Parathyroid adenoma (tissue), 2 donors: ENCODE results near the gene ATP1A4.

Source experiments
- H2AFZ ChIP-seq: fragments of 300-600 bp; sonication (generic); one replicate; pipeline ENCODE4 v1.7.0; 2017; ENCODE audit warnings: antibody characterized with exemption, mild to moderate bottlenecking
- H3K27ac ChIP-seq: fragments of 300-600 bp; sonication (generic); one replicate; pipeline ENCODE4 v1.7.0; 2017
- H3K27me3 ChIP-seq: fragments of 300-600 bp; sonication (generic); one replicate; pipeline ENCODE4 v1.7.0; 2017; ENCODE audit warnings: low read length; ENCODE audit not compliant: control insufficient read depth, insufficient read depth
- H3K36me3 ChIP-seq: fragments of 300-600 bp; sonication (generic); one replicate; pipeline ENCODE4 v1.7.0; 2017; ENCODE audit warnings: low read length; ENCODE audit not compliant: control insufficient read depth, insufficient read depth
- H3K4me1 ChIP-seq: fragments of 300-600 bp; sonication (generic); one replicate; pipeline ENCODE4 v1.7.0; 2017; ENCODE audit warnings: control low read depth
- H3K4me2 ChIP-seq: fragments of 300-600 bp; sonication (generic); one replicate; pipeline ENCODE4 v1.7.0; 2017; ENCODE audit warnings: low read length
- H3K4me3 ChIP-seq: fragments of 300-600 bp; sonication (generic); one replicate; pipeline ENCODE4 v1.7.0; 2017; ENCODE audit warnings: low read depth, low read length
- H3K79me2 ChIP-seq: fragments of 300-600 bp; sonication (generic); one replicate; pipeline ENCODE4 v1.7.0; 2017; ENCODE audit warnings: control low read depth
- H3K9ac ChIP-seq: fragments of 300-600 bp; sonication (generic); one replicate; pipeline ENCODE4 v1.7.0; 2017; ENCODE audit warnings: mild to moderate bottlenecking
- H3K9me3 ChIP-seq: fragments of 300-600 bp; sonication (generic); one replicate; pipeline ENCODE4 v1.7.0; 2017; ENCODE audit warnings: low read length; ENCODE audit not compliant: control insufficient read depth
- CTCF ChIP-seq: fragments of 300-600 bp; sonication (generic); IDR thresholded peaks from one replicate; pipeline ENCODE4 v1.7.0; 2017; ENCODE audit warnings: antibody characterized with exemption, mild to moderate bottlenecking
- donor health status: primary hyperparathyroidism.

Gene ATP1A4

GRCh38 chr1:160120797-160121196, 30.6 kb upstream of the ATP1A4 start:
- H3K9ac ChIP-seq: no peak overlapping the region
- no peaks in the 10 kb centered on the region for H3K27me3 ChIP-seq
- H3K9me3 ChIP-seq: no peaks in the 10 kb centered on the region
- H2AFZ ChIP-seq: no peak overlapping the region
- H3K4me1 ChIP-seq: no peaks in the 10 kb centered on the region
- H3K4me2 ChIP-seq: no peak overlapping the region
- no peak overlapping the region for H3K27ac ChIP-seq
- no peaks in the 10 kb centered on the region for H3K79me2 ChIP-seq
- H3K36me3 ChIP-seq: no peaks in the 10 kb centered on the region
- no peak overlapping the region for H3K4me3 ChIP-seq
- no peak for TF ChIP-seq CTCF

GRCh38 chr1:160121388-160121787, 30.0 kb upstream of the ATP1A4 start:
- no peaks in the 10 kb centered on the region for H3K79me2 ChIP-seq
- H3K27me3 ChIP-seq: no peaks in the 10 kb centered on the region
- no peak overlapping the region for H3K9ac ChIP-seq
- no peaks in the 10 kb centered on the region for H3K9me3 ChIP-seq
- no peak for TF ChIP-seq CTCF
- no peak overlapping the region for H2AFZ ChIP-seq
- H3K4me1 ChIP-seq: no peaks in the 10 kb centered on the region
- H3K27ac ChIP-seq: no peak overlapping the region
- no peak overlapping the region for H3K4me3 ChIP-seq
- no peaks in the 10 kb centered on the region for H3K36me3 ChIP-seq
- no peak overlapping the region for H3K4me2 ChIP-seq

- Histone ChIP-seq H3K4me2 (no peak overlapping the region), H3K9me3 (no peaks in the 10 kb centered on the region), H3K36me3 (no peaks in the 10 kb centered on the region), H3K79me2 (no peaks in the 10 kb centered on the region), H3K27me3 (no peaks in the 10 kb centered on the region), H2AFZ (no peak overlapping the region), H3K4me3 (no peak overlapping the region), H3K27ac (no peak overlapping the region), H3K9ac (no peak overlapping the region), H3K4me1 (no peaks in the 10 kb centered on the region)
- no peak for TF ChIP-seq CTCF
These were observed 28.4 kb upstream of the ATP1A4 start for GRCh38 chr1:160122978-160123495.

- no peak overlapping the region for H3K27ac ChIP-seq
- no peaks in the 10 kb centered on the region for H3K4me1 ChIP-seq
- H3K79me2 ChIP-seq: no peaks in the 10 kb centered on the region
- no peak overlapping the region for H3K4me2 ChIP-seq
- no peak overlapping the region for H3K9ac ChIP-seq
- no peaks in the 10 kb centered on the region for H3K9me3 ChIP-seq
- TF ChIP-seq CTCF: no peak
- H3K27me3 ChIP-seq: no peaks in the 10 kb centered on the region
- H2AFZ ChIP-seq: no peak overlapping the region
- H3K4me3 ChIP-seq: no peak overlapping the region
- H3K36me3 ChIP-seq: no peaks in the 10 kb centered on the region
These were observed 27.7 kb upstream of the ATP1A4 start for GRCh38 chr1:160123726-160124125.

GRCh38 chr1:160124705-160125478, 26.5 kb upstream of the ATP1A4 start:
- H3K4me3 ChIP-seq: no peak overlapping the region
- H3K9me3 ChIP-seq: no peaks in the 10 kb centered on the region
- H3K9ac ChIP-seq: no peak overlapping the region
- no peaks in the 10 kb centered on the region for H3K4me1 ChIP-seq
- no peaks in the 10 kb centered on the region for H3K27me3 ChIP-seq
- no peak overlapping the region for H3K4me2 ChIP-seq
- no peaks in the 10 kb centered on the region for H3K79me2 ChIP-seq
- no peak for TF ChIP-seq CTCF
- H2AFZ ChIP-seq: no peak overlapping the region
- H3K27ac ChIP-seq: no peak overlapping the region
- no peaks in the 10 kb centered on the region for H3K36me3 ChIP-seq
